Measurements from ENCODE around the gene NDUFAB1. TPM values are rescaled to one million over a fixed set of nuclear protein-coding genes. Genes with fewer than 3 reads are reported as not detected.

NDUFAB1 gene
- total RNA-seq, 2 experiments from 2014 or later, result 23.0 to 28.3 TPM

GRCh38 chr16:23581764-23582163 is 14.4 kb downstream of the NDUFAB1 start:
- Histone ChIP-seq H3K36me3 (ENCODE audit: insufficient read depth, low read length) (peaks cover 63% of the 10 kb centered on the region), H3K27ac (ENCODE audit: low read depth in 1 of 2, low read length in 2 of 2) (no peak overlapping the region), H3K4me3 (ENCODE audit: low read length) (no peak overlapping the region), H3K9me3 (ENCODE audit: control insufficient read depth in 1 of 2, insufficient read depth in 1 of 2, low read length in 2 of 2) (no peaks in the 10 kb centered on the region), H3K27me3 (ENCODE audit: control insufficient read depth in 1 of 2, insufficient read depth in 2 of 2, low read length in 2 of 2) (no peaks in the 10 kb centered on the region), H3K4me1 (ENCODE audit: insufficient read depth, low read length) (no peaks in the 10 kb centered on the region)
- CTCF ChIA-PET, result interaction anchor here (0.8 kb wide), 1 partner anchor 15 kb away, joined by 3 read pairs; no protein-coding TSS in a partner anchor
- TF ChIP-seq CTCF (IDR thresholded peaks at IDR 0.05), result no peak
- Mint-ChIP-seq H3K36me3 (ENCODE audit: low read depth) (peaks cover 79% of the 10 kb centered on the region), H3K4me3 (no peak overlapping the region), H3K9me3 (no peaks in the 10 kb centered on the region), H3K27ac (no peak overlapping the region), H3K4me1 (ENCODE audit: low read depth) (no peaks in the 10 kb centered on the region), H3K27me3 (no peaks in the 10 kb centered on the region)
- ATAC-seq (ENCODE audit: poor library complexity), result no peak
- intact Hi-C loops (cut with DNase I, micrococcal nuclease), result no loop called here
- POLR2A ChIA-PET, result no interaction called here
- no peak for DNase-seq

DNA sequence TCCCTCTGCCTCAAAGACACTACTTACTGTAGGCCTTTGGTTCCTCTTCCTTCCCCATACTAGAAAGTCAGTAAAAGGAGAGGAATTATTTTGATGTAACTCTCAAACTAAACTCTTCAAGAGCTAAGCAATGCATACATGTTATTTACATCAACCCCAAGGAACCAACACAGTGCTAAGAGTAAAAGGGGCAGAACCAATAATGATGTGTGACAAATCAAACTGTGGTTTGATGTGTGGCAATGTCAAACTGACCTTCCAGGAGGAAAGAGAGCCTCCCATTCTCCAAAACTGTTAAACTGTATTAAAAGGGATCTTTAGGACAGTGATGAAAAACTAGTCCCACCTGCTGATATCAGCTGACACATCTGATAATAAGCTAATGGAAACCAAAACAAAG is 15.7 kb downstream of the NDUFAB1 start:
- no peak overlapping the region for H3K4me3 Mint-ChIP-seq
- ChIA-PET CTCF (interaction anchor here (0.7 kb wide), 1 partner anchor 1543 kb away, joined by 3 read pairs; no protein-coding TSS in a partner anchor), POLR2A (no interaction called here)
- Histone ChIP-seq H3K4me1 (ENCODE audit: insufficient read depth, low read length) (no peaks in the 10 kb centered on the region), H3K36me3 (ENCODE audit: insufficient read depth, low read length) (peaks cover 50% of the 10 kb centered on the region), H3K9me3 (ENCODE audit: control insufficient read depth in 1 of 2, insufficient read depth in 1 of 2, low read length in 2 of 2) (no peaks in the 10 kb centered on the region), H3K4me3 (ENCODE audit: low read length) (no peak overlapping the region), H3K27ac (ENCODE audit: low read depth in 1 of 2, low read length in 2 of 2) (no peak overlapping the region), H3K27me3 (ENCODE audit: control insufficient read depth in 1 of 2, insufficient read depth in 2 of 2, low read length in 2 of 2) (no peaks in the 10 kb centered on the region)
- no peak overlapping the region for H3K27ac Mint-ChIP-seq
- no peak for TF ChIP-seq CTCF (IDR thresholded peaks at IDR 0.05)
- intact Hi-C loops (cut with DNase I, micrococcal nuclease), result no loop called here
- DNase-seq (no peak), ATAC-seq (ENCODE audit: poor library complexity) (no peak)
- H3K27me3 Mint-ChIP-seq, result no peaks in the 10 kb centered on the region
- no peaks in the 10 kb centered on the region for H3K4me1 Mint-ChIP-seq (ENCODE audit: low read depth)
- peaks cover 76% of the 10 kb centered on the region for H3K36me3 Mint-ChIP-seq (ENCODE audit: low read depth)
- H3K9me3 Mint-ChIP-seq, result no peaks in the 10 kb centered on the region

- H3K36me3 ChIP-seq (ENCODE audit: insufficient read depth, low read length), result peaks cover 40% of the 10 kb centered on the region
- CTCF ChIA-PET, result no interaction called here
- no peak overlapping the region for H3K4me3 Mint-ChIP-seq
- TF ChIP-seq CTCF (IDR thresholded peaks at IDR 0.05), result no peak
- ATAC-seq (ENCODE audit: poor library complexity) (no peak), DNase-seq (no peak)
- POLR2A ChIA-PET, result no interaction called here
- H3K9me3 ChIP-seq (ENCODE audit: control insufficient read depth in 1 of 2, insufficient read depth in 1 of 2, low read length in 2 of 2), result no peaks in the 10 kb centered on the region
- no peak overlapping the region for H3K27ac Mint-ChIP-seq
- H3K4me1 Mint-ChIP-seq (ENCODE audit: low read depth), result no peaks in the 10 kb centered on the region
- H3K27me3 Mint-ChIP-seq, result no peaks in the 10 kb centered on the region
- H3K36me3 Mint-ChIP-seq (ENCODE audit: low read depth), result peaks cover 73% of the 10 kb centered on the region
- no peaks in the 10 kb centered on the region for H3K27me3 ChIP-seq (ENCODE audit: control insufficient read depth in 1 of 2, insufficient read depth in 2 of 2, low read length in 2 of 2)
- no peak overlapping the region for H3K4me3 ChIP-seq (ENCODE audit: low read length)
- H3K27ac ChIP-seq (ENCODE audit: low read depth in 1 of 2, low read length in 2 of 2), result no peak overlapping the region
- H3K4me1 ChIP-seq (ENCODE audit: insufficient read depth, low read length), result no peaks in the 10 kb centered on the region
- intact Hi-C loops (cut with DNase I, micrococcal nuclease), result no loop called here
- no peaks in the 10 kb centered on the region for H3K9me3 Mint-ChIP-seq
Measured at GRCh38 chr16:23579371-23579770, 16.7 kb downstream of the NDUFAB1 start.

All from CD4-positive, alpha-beta T cell (primary cell).